PC-3 (cell line): ENCODE measurements around the gene STK32C. TPM values are rescaled to one million over a fixed set of nuclear protein-coding genes. Genes with fewer than 3 reads are reported as not detected.

ENCODE experiments used
- ATAC-seq: fragments of 200-7000 bp; cut with Tn5 transposase; 2 replicates; pipeline ENCODE4 v1.9.1; 2020; ENCODE audit warnings: mild to moderate bottlenecking, moderate library complexity
- BruUV-seq: library from RNA; stranded (reverse); fragments of 400-500 nt; replicated peaks from 2 replicates; lab custom pipeline; 2021; lab: Mats Ljungman, UMichigan
- CTCF ChIA-PET: fragments of 300-600 bp; sonication (Branson Sonifier 250); formaldehyde crosslinking; loops from one replicate; lab custom pipeline; 2022; ENCODE audit warnings: antibody characterized with exemption; lab: Charles Lee
- POLR2A ChIA-PET: fragments of 300-600 bp; sonication (Branson Sonifier 250); formaldehyde crosslinking; loops from one replicate; lab custom pipeline; 2022; ENCODE audit warnings: antibody characterized with exemption; ENCODE audit not compliant: unreplicated experiment; lab: Charles Lee
- DNase-seq: peaks from one replicate; pipeline ENCODE4 v3.0.0-alpha.2; 2015
- H2AFZ ChIP-seq: fragments of 300-600 bp; sonication (generic); 2 replicates; pipeline ENCODE4 v1.6.0; 2016; ENCODE audit warnings: antibody characterized with exemption, low read length
- H3F3A ChIP-seq: fragments of 300-600 bp; sonication (generic); one replicate; pipeline ENCODE4 v1.6.0; 2017; ENCODE audit warnings: antibody characterized with exemption, low read length, control low read depth, mild to moderate bottlenecking; ENCODE audit not compliant: unreplicated experiment
- H3K27ac ChIP-seq: fragments of 300-600 bp; sonication (generic); 2 replicates; pipeline ENCODE4 v1.5.1; 2016; ENCODE audit warnings: mild to moderate bottlenecking, low read length
- H3K27me3 ChIP-seq: fragments of 300-600 bp; sonication (generic); 2 replicates; pipeline ENCODE4 v1.6.1; 2016; ENCODE audit warnings: low read length, mixed read lengths
- H3K36me3 ChIP-seq: fragments of 300-600 bp; sonication (generic); 2 replicates; pipeline ENCODE4 v1.6.1; 2016; ENCODE audit warnings: low read depth, mixed run types, low read length, mixed read lengths
- H3K4me1 ChIP-seq: fragments of 300-600 bp; sonication (generic); 2 replicates; pipeline ENCODE4 v1.5.1; 2016; ENCODE audit warnings: low read length; ENCODE audit not compliant: insufficient read depth
- H3K4me2 ChIP-seq: fragments of 300-600 bp; sonication (generic); 2 replicates; pipeline ENCODE4 v1.6.0; 2016; ENCODE audit warnings: low read length
- H3K4me3 ChIP-seq: fragments of 300-600 bp; sonication (generic); 2 replicates; pipeline ENCODE4 v1.5.1; 2016; ENCODE audit warnings: mild to moderate bottlenecking, low read length, mixed read lengths
- H3K79me2 ChIP-seq: fragments of 300-600 bp; sonication (generic); 2 replicates; pipeline ENCODE4 v1.6.1; 2017; ENCODE audit warnings: low read length, mixed read lengths
- H3K9ac ChIP-seq: fragments of 300-600 bp; sonication (generic); 2 replicates; pipeline ENCODE4 v1.6.0; 2016; ENCODE audit warnings: mild to moderate bottlenecking, low read length
- H3K9me2 ChIP-seq: fragments of 300-600 bp; sonication (generic); replicated peaks from 2 replicates; pipeline ENCODE4 v1.6.1; 2016; ENCODE audit warnings: mixed run types, low read length, mixed read lengths
- H3K9me3 ChIP-seq: fragments of 300-600 bp; sonication (generic); 2 replicates; pipeline ENCODE4 v1.6.1; 2016; ENCODE audit warnings: low read length, mixed read lengths
- H4K20me1 ChIP-seq: fragments of 300-600 bp; sonication (generic); 2 replicates; pipeline ENCODE4 v1.6.1; 2016; ENCODE audit warnings: low read length, mixed read lengths
- CTCF ChIP-seq: fragments of 300-600 bp; sonication (generic); conservative IDR thresholded peaks from 2 replicates; pipeline ENCODE4 v1.5.1; 2017; ENCODE audit warnings: antibody characterized with exemption, low read depth, mild to moderate bottlenecking, low read length
- EZH2 ChIP-seq: fragments of 300-600 bp; sonication (generic); IDR thresholded peaks from one replicate; pipeline ENCODE4 v1.6.1; 2017; ENCODE audit warnings: antibody characterized with exemption, mild to moderate bottlenecking, low read length; ENCODE audit not compliant: unreplicated experiment
- EZH2phosphoT487 ChIP-seq: fragments of 300-600 bp; sonication (generic); IDR thresholded peaks from 2 replicates; pipeline ENCODE4 v1.6.1; 2018; ENCODE audit warnings: mild to moderate bottlenecking, antibody characterized with exemption, low read length, borderline replicate concordance
- intact Hi-C: fragments of 100-400 bp; cut with micrococcal nuclease; formaldehyde crosslinking; loops from 2 replicates; pipeline ENCODE4 v1.9.0; 2023
- total RNA-seq: library from RNA; depleted of rRNA; stranded (reverse); fragments of >200 nt; gene quantifications from 2 replicates; pipeline ENCODE4 v1.2.3, GENCODE V29; 2014

Gene STK32C
- total RNA-seq, 1 experiment from 2014 or later: 28.3 TPM

GRCh38 chr10:132242103-132242840 lies 65.5 kb downstream of the STK32C start:
- no peak for DNase-seq
- no peaks in the 10 kb centered on the region for H3K36me3 ChIP-seq
- POLR2A ChIA-PET: no interaction called here
- H3K4me1 ChIP-seq: no peaks in the 10 kb centered on the region
- no peak overlapping the region for H2AFZ ChIP-seq
- no peaks in the 10 kb centered on the region for H3F3A ChIP-seq
- no peak overlapping the region for H3K9ac ChIP-seq
- H3K27me3 ChIP-seq: no peaks in the 10 kb centered on the region
- H3K9me3 ChIP-seq: no peaks in the 10 kb centered on the region
- H3K4me3 ChIP-seq: no peak overlapping the region
- no peaks in the 10 kb centered on the region for H4K20me1 ChIP-seq
- intact Hi-C loops: no loop called here
- TF ChIP-seq CTCF (no peak), EZH2phosphoT487 (no peak), EZH2 (no peak)
- no peaks in the 10 kb centered on the region for H3K79me2 ChIP-seq
- H3K27ac ChIP-seq: no peak overlapping the region
- no peak for ATAC-seq
- no peak overlapping the region for H3K4me2 ChIP-seq
- BruUV-seq: no TSS peak
- CTCF ChIA-PET: no interaction called here
- no peaks in the 10 kb centered on the region for H3K9me2 ChIP-seq

GRCh38 chr10:132241496-132241895 lies 66.3 kb downstream of the STK32C start:
- DNase-seq: no peak
- CTCF ChIA-PET: no interaction called here

More at GRCh38 chr10:132241496-132241895, 66.3 kb downstream of the STK32C start:
- Histone ChIP-seq H3K79me2 (no peaks in the 10 kb centered on the region), H3K9me3 (no peaks in the 10 kb centered on the region), H2AFZ (no peak overlapping the region), H4K20me1 (no peaks in the 10 kb centered on the region), H3K4me1 (no peaks in the 10 kb centered on the region), H3K27me3 (no peaks in the 10 kb centered on the region), H3K27ac (no peak overlapping the region), H3K4me2 (no peak overlapping the region), H3K9ac (no peak overlapping the region), H3K4me3 (no peak overlapping the region), H3K36me3 (no peaks in the 10 kb centered on the region), H3F3A (no peaks in the 10 kb centered on the region), H3K9me2 (no peaks in the 10 kb centered on the region)
- TF ChIP-seq CTCF (no peak), EZH2 (no peak), EZH2phosphoT487 (no peak)
- ATAC-seq: no peak
- POLR2A ChIA-PET: no interaction called here
- no TSS peak for BruUV-seq
- intact Hi-C loops: no loop called here
